K562 (cell line): ENCODE results near the gene CKAP2. TPM values are rescaled to one million over a fixed set of nuclear protein-coding genes. Genes with fewer than 3 reads are reported as not detected.

Experiments
- GTF2E2 ChIP-seq: fragments of 200-800 bp; sonication (Bioruptor generic); IDR thresholded peaks from 2 replicates; pipeline ENCODE4 v1.6.1; 2016; ENCODE audit warnings: missing genetic modification characterization, missing compliant biosample characterization
- HLTF ChIP-seq: fragments of 450-650 bp; IDR thresholded peaks from 2 replicates; pipeline ENCODE4 v1.6.1; 2016
- MYC ChIP-seq, 2 experiments: fragments of 250-450 bp in 1 of 2; sonication (Bioruptor Pico) in 1 of 2; IDR thresholded peaks; 2 replicates each; pipeline versions ENCODE4 v1.5.1 to v1.6.1; 2012 to 2021; ENCODE audit warnings: low read depth in 2 of 2, borderline replicate concordance in 1 of 2, improper control_type of control experiment in 1 of 2, low read length in 1 of 2, mild to moderate bottlenecking in 1 of 2, moderate library complexity in 1 of 2
- NRF1 ChIP-seq, 2 experiments: fragments of 450-650 bp; IDR thresholded peaks in 1 of 2; conservative IDR thresholded peaks in 1 of 2; 2 replicates each; pipeline ENCODE4 v1.6.1; 2014; ENCODE audit warnings: mild to moderate bottlenecking in 2 of 2
- PRMT5 ChIP-seq: sonication (generic); formaldehyde crosslinking; IDR thresholded peaks from 2 replicates; pipeline ENCODE4 v1.5.0; 2020; ENCODE audit warnings: missing genetic modification reagents
- RBM17 ChIP-seq: fragments of 200-400 bp; formaldehyde crosslinking; IDR thresholded peaks from 2 replicates; pipeline ENCODE4 v1.6.1; 2017; ENCODE audit warnings: low read depth, mild to moderate bottlenecking, low read length, borderline replicate concordance
- SAFB2 ChIP-seq: fragments of 200-400 bp; formaldehyde crosslinking; IDR thresholded peaks from 2 replicates; pipeline ENCODE4 v1.6.1; 2018; ENCODE audit warnings: borderline replicate concordance, low read length, low read depth, moderate library complexity; ENCODE audit not compliant: severe bottlenecking
- SP1 ChIP-seq: sonication (generic); formaldehyde crosslinking; IDR thresholded peaks from 2 replicates; pipeline ENCODE4 v1.8.1; 2022; ENCODE audit warnings: mild to moderate bottlenecking, missing genetic modification reagents
- ZFX ChIP-seq: sonication (generic); formaldehyde crosslinking; IDR thresholded peaks from 2 replicates; pipeline ENCODE4 v1.8.0; 2022; ENCODE audit warnings: mild to moderate bottlenecking, missing genetic modification reagents, moderate library complexity
- polyA plus RNA-seq, 8 experiments: library from polyadenylated mRNA; depleted of rRNA in 4 of 8; stranded (reverse) in 5 of 8; unstranded in 3 of 8; fragments of >200 nt; fragmentation: Nextera tagmentation in 2 of 8; fragmentation: Illumina TruSeq in 1 of 8; extraction: Ambion mirVana in 2 of 8; extraction: Trizol in 1 of 8; gene quantifications; 2 replicates each; pipeline versions ENCODE4 v1.2.1 to v1.2.3, GENCODE V29; 2011 to 2014; ENCODE audit warnings: inconsistent platforms in 1 of 8, missing spikeins in 1 of 8
- total RNA-seq, 7 experiments: library from RNA; depleted of rRNA in 6 of 7; stranded (reverse); fragments of >200 nt in 6 of 7; fragmentation: Illumina TruSeq in 2 of 7; extraction: Trizol in 2 of 7; gene quantifications; 2 replicates each; pipeline versions ENCODE4 v1.2.1 to v1.2.3, GENCODE V29; 2011 to 2021; ENCODE audit warnings: low replicate concordance in 1 of 7
- TF ChIP-seq, protein P1 (sequence below): fragments of 250-450 bp; sonication (Bioruptor Pico); IDR thresholded peaks from 2 replicates; pipeline ENCODE4 v1.5.1; 2021; ENCODE audit warnings: mild to moderate bottlenecking
- TF ChIP-seq, protein P2 (sequence below), 2 experiments: fragments of 200-800 bp in 1 of 2; sonication (Bioruptor generic) in 1 of 2; sonication (generic) in 1 of 2; formaldehyde crosslinking in 1 of 2; IDR thresholded peaks in 1 of 2; conservative IDR thresholded peaks in 1 of 2; 2 replicates each; pipeline versions ENCODE4 v1.5.0 to v1.6.1; 2016 to 2020; ENCODE audit warnings: missing compliant biosample characterization in 1 of 2, missing genetic modification characterization in 1 of 2, missing genetic modification reagents in 1 of 2
- TF ChIP-seq, protein P3 (sequence below): sonication (generic); formaldehyde crosslinking; IDR thresholded peaks from 2 replicates; pipeline ENCODE4 v1.8.0; 2022; ENCODE audit warnings: mild to moderate bottlenecking, missing genetic modification reagents
- TF ChIP-seq, protein P4 (sequence below): fragments of 200-800 bp; sonication (Bioruptor generic); IDR thresholded peaks from 2 replicates; pipeline ENCODE4 v1.6.1; 2017; ENCODE audit warnings: missing genetic modification characterization, missing compliant biosample characterization
- TF ChIP-seq, protein P5 (sequence below), 2 experiments: IDR thresholded peaks; 2 replicates each; pipeline ENCODE4 v1.6.1; 2011; ENCODE audit warnings: borderline replicate concordance in 1 of 2, control low read depth in 1 of 2, low read depth in 1 of 2, low read length in 1 of 2, mild to moderate bottlenecking in 1 of 2, mixed read lengths in 1 of 2, moderate library complexity in 1 of 2; ENCODE audit not compliant: insufficient read depth in 1 of 2, insufficient read length in 1 of 2, poor library complexity in 1 of 2, severe bottlenecking in 1 of 2; ENCODE audit errors: extremely low read depth in 1 of 2
- TF ChIP-seq, protein P6 (sequence below), 2 experiments: IDR thresholded peaks; 2 replicates each; pipeline ENCODE4 v1.6.1; 2012; ENCODE audit warnings: improper control_type of control experiment in 2 of 2, low read depth in 2 of 2, low read length in 2 of 2, borderline replicate concordance in 1 of 2

The CKAP2 gene
- total and polyA plus RNA-seq, 9 of the 15 experiments (the other 6 are each of a cell fraction or from before 2014, with no cell fraction given), result 21.9 to 63.5 (median 34.8) TPM

DNA sequence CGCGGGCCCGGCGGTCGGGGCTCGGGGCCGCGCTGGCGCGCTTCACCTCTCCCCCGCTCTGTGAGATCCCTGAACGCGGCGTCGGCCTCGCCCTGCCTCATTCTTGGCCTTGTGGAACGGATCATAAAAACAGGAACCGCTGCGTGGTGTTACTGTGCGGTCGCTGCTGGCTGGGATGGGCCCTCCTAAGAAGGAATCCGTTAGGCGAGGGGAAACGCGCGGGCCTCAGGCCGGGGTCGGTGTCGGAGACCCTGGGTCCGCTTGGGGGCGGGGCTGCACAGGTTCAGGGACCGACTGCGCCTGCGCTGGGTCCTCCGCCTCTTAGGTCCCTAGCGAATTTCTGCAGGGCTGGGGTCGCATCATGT is 381 bp downstream of the CKAP2 start (continued):
- TF ChIP-seq, protein P1, sequence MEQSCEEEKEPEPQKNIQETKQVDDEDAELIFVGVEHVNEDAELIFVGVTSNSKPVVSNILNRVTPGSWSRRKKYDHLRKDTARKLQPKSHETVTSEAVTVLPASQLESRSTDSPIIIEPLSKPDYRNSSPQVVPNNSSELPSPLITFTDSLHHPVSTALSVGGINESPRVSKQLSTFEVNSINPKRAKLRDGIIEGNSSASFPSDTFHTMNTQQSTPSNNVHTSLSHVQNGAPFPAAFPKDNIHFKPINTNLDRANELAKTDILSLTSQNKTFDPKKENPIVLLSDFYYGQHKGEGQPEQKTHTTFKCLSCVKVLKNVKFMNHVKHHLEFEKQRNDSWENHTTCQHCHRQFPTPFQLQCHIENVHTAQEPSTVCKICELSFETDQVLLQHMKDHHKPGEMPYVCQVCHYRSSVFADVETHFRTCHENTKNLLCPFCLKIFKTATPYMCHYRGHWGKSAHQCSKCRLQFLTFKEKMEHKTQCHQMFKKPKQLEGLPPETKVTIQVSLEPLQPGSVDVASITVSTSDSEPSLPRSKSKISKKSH (CRISPR knock-in tag), result no peak
- TF ChIP-seq ZFX, result peak; percentile 92
- TF ChIP-seq, protein P2, sequence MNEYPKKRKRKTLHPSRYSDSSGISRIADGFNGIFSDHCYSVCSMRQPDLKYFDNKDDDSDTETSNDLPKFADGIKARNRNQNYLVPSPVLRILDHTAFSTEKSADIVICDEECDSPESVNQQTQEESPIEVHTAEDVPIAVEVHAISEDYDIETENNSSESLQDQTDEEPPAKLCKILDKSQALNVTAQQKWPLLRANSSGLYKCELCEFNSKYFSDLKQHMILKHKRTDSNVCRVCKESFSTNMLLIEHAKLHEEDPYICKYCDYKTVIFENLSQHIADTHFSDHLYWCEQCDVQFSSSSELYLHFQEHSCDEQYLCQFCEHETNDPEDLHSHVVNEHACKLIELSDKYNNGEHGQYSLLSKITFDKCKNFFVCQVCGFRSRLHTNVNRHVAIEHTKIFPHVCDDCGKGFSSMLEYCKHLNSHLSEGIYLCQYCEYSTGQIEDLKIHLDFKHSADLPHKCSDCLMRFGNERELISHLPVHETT (CRISPR knock-in tag; conservative IDR thresholded peaks at IDR 0.05 in 1 of 2, IDR thresholded peaks at IDR 0.05 in 1 of 2), result 0 out of 4 replicates have a peak, but pooled peaks of 1 of the 2 experiments have one; percentile 30
- TF ChIP-seq, protein P3, sequence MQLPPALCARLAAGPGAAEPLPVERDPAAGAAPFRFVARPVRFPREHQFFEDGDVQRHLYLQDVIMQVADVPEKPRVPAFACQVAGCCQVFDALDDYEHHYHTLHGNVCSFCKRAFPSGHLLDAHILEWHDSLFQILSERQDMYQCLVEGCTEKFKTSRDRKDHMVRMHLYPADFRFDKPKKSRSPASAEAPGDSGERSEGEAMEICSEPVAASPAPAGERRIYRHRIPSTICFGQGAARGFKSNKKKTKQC (CRISPR knock-in tag), result peak; percentile 88
- no peak for TF ChIP-seq PRMT5 (CRISPR knock-in tag)
- no peak for TF ChIP-seq SAFB2
- TF ChIP-seq, protein P4, sequence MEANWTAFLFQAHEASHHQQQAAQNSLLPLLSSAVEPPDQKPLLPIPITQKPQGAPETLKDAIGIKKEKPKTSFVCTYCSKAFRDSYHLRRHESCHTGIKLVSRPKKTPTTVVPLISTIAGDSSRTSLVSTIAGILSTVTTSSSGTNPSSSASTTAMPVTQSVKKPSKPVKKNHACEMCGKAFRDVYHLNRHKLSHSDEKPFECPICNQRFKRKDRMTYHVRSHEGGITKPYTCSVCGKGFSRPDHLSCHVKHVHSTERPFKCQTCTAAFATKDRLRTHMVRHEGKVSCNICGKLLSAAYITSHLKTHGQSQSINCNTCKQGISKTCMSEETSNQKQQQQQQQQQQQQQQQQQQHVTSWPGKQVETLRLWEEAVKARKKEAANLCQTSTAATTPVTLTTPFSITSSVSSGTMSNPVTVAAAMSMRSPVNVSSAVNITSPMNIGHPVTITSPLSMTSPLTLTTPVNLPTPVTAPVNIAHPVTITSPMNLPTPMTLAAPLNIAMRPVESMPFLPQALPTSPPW (CRISPR knock-in tag), result peak; percentile 30; the same call in 1 of the 2 replicates
- TF ChIP-seq RBM17, result no peak
- TF ChIP-seq SP1, result peak; percentile 8; the same call in 1 of the 2 replicates
- TF ChIP-seq, protein P5, sequence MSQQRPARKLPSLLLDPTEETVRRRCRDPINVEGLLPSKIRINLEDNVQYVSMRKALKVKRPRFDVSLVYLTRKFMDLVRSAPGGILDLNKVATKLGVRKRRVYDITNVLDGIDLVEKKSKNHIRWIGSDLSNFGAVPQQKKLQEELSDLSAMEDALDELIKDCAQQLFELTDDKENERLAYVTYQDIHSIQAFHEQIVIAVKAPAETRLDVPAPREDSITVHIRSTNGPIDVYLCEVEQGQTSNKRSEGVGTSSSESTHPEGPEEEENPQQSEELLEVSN (IDR thresholded peaks at IDR 0.05; ENCODE audit: borderline replicate concordance in 1 of 2, extremely low read depth in 1 of 2, insufficient read depth in 1 of 2, insufficient read length in 1 of 2, low read depth in 1 of 2, low read length in 1 of 2, poor library complexity in 1 of 2, severe bottlenecking in 1 of 2), result peak in 1 of 2 experiments; percentile 59
- TF ChIP-seq GTF2E2 (tag), result peak; percentile 66; the same call in 1 of the 2 replicates
- TF ChIP-seq, protein P6, sequence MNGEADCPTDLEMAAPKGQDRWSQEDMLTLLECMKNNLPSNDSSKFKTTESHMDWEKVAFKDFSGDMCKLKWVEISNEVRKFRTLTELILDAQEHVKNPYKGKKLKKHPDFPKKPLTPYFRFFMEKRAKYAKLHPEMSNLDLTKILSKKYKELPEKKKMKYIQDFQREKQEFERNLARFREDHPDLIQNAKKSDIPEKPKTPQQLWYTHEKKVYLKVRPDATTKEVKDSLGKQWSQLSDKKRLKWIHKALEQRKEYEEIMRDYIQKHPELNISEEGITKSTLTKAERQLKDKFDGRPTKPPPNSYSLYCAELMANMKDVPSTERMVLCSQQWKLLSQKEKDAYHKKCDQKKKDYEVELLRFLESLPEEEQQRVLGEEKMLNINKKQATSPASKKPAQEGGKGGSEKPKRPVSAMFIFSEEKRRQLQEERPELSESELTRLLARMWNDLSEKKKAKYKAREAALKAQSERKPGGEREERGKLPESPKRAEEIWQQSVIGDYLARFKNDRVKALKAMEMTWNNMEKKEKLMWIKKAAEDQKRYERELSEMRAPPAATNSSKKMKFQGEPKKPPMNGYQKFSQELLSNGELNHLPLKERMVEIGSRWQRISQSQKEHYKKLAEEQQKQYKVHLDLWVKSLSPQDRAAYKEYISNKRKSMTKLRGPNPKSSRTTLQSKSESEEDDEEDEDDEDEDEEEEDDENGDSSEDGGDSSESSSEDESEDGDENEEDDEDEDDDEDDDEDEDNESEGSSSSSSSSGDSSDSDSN (IDR thresholded peaks at IDR 0.05; ENCODE audit: borderline replicate concordance in 1 of 2, low read depth in 2 of 2, low read length in 2 of 2), result peak in 1 of 2 experiments; percentile 61; a peak in 2 of 4 replicates
- peak; percentile 91 to 93 for TF ChIP-seq NRF1 (conservative IDR thresholded peaks at IDR 0.05 in 1 of 2, IDR thresholded peaks at IDR 0.05 in 1 of 2)
- no peak for TF ChIP-seq HLTF
- peak; percentile 6; the same call in 1 of the 2 replicates for TF ChIP-seq MYC (IDR thresholded peaks at IDR 0.05; ENCODE audit: low read depth, low read length)
- TF ChIP-seq MYC (CRISPR knock-in tag; IDR thresholded peaks at IDR 0.05; ENCODE audit: borderline replicate concordance, low read depth), result no peak
